Measurements from ENCODE around the gene WFIKKN2. TPM values are rescaled to one million over a fixed set of nuclear protein-coding genes. Genes with fewer than 3 reads are reported as not detected.

WFIKKN2 gene
- polyA plus RNA-seq, 1 experiment: 0.07 TPM

DNA sequence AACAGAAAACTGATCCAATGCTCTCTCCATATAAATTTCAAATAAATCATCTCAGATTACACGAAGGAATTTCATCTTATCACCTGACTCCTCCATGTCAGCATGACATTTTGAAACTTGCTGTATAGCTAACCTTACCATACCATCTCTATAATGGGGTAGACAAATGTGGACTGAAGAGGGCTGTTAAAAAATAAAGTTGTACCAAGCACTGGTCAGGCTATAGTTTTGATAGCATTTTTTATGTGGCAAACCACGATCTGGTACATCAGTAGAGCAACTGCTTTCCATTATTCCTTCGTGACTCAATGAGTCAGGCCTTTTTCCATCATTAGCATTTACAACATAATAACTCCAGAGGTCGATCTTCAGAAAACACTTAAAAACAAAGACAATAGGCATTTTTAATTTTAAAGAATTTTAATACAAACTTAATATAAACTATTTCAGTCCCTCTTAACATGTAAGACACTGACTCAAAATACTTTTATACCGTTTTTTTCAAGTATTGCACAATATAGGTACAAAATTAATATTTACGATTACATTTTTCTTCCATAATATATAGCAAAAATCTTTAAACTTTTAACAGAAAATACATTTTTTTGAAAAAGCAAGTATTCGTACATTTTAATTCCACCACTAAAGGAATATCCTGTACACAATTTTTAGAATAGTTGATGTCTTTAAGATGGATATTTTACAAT lies 26.6 kb downstream of the WFIKKN2 start:
- Histone ChIP-seq H3K27ac (ENCODE audit: low read depth, low read length) (no peak overlapping the region), H3K4me3 (ENCODE audit: low read depth, low read length) (no peak overlapping the region), H3K27me3 (ENCODE audit: control insufficient read depth, insufficient read depth, low read length) (no peaks in the 10 kb centered on the region), H3K9me3 (ENCODE audit: control insufficient read depth, insufficient read depth, low read length) (peaks cover 2% of the 10 kb centered on the region; the same call in 1 of the 2 replicates)
- TF ChIP-seq CTCF (IDR thresholded peaks at IDR 0.05; ENCODE audit: low read depth, low read length): no peak
- POLR2A ChIA-PET: no interaction called here
- DNase-seq (ENCODE audit: low read depth, low spot score): no peak
- CTCF ChIA-PET: interaction anchor here (0.6 to 5.2 kb wide), 7 partner anchors 9 to 1682 kb away, joined by 3 to 49 read pairs (median 5); no protein-coding TSS in a partner anchor

DNA sequence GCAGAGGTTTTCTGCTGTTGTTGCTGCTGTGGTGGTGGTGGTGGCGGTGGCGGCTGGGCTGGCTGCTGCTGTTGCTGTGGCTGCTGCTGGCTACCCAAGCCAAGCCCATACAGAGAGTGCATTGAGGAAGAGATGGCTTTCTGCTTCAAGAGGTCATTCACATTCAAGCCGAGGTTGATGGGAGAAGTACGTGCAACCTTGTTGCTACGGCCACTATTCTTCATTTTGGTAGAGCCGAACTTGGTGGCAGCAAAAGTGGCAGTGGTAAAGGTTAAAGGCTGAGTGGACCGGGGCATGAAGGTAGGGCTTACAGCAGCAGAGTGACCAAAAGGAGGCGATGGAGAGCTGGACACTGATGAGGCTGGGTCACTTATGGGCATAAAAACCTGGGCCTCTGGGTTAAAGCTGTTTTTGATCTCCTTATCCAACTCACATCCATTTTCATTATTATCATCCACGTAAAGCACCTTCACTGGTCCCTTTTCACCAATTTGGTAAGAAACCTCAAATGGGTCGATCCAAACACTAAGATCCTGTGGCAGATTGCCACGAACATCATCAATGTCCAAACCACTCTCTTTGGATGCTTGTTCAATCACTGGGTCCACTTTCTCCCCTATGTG lies 27.9 kb downstream of the WFIKKN2 start:
- peak overlapping the region; percentile 25 for H3K4me3 ChIP-seq (ENCODE audit: low read depth, low read length)
- TF ChIP-seq CTCF (IDR thresholded peaks at IDR 0.05; ENCODE audit: low read depth, low read length): peak; percentile 54
- CTCF ChIA-PET: interaction anchor here (0.5 to 5.2 kb wide), 12 partner anchors 11 to 116 kb away, joined by 3 to 49 read pairs (median 6); no protein-coding TSS in a partner anchor
- H3K27me3 ChIP-seq (ENCODE audit: control insufficient read depth, insufficient read depth, low read length): no peaks in the 10 kb centered on the region
- DNase-seq (ENCODE audit: low read depth, low spot score): no peak
- POLR2A ChIA-PET: interaction anchor here (0.7 kb wide), 1 partner anchor 10 kb away, joined by 7 read pairs; no protein-coding TSS in a partner anchor
- H3K27ac ChIP-seq (ENCODE audit: low read depth, low read length): no peak overlapping the region
- H3K9me3 ChIP-seq (ENCODE audit: control insufficient read depth, insufficient read depth, low read length): peaks cover 3% of the 10 kb centered on the region; the same call in 1 of the 2 replicates

DNA sequence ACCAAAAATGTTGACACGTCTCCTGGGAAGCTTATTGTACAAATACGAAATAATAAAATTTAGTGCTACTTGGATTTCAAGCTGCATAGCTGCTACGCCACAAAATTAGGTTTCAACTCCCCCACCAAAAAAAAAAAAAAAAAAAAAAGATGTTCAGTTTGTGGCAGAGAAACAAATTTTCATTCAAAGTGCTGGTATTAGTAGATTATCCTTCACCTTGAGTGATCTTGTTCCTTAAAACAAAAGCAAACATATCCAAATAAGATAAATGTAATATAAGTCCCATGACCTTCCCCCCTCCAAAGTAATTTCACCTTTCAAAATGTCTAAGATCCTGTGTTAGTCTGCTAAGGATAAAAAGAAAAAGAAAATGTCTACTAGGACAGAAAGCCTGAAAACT lies 28.5 kb downstream of the WFIKKN2 start:
- CTCF ChIA-PET: interaction anchor here (0.6 to 5.2 kb wide), 7 partner anchors 11 to 101 kb away, joined by 3 to 49 read pairs (median 9); no protein-coding TSS in a partner anchor
- no peak for DNase-seq (ENCODE audit: low read depth, low spot score)
- no peak for TF ChIP-seq CTCF (IDR thresholded peaks at IDR 0.05; ENCODE audit: low read depth, low read length)

DNA sequence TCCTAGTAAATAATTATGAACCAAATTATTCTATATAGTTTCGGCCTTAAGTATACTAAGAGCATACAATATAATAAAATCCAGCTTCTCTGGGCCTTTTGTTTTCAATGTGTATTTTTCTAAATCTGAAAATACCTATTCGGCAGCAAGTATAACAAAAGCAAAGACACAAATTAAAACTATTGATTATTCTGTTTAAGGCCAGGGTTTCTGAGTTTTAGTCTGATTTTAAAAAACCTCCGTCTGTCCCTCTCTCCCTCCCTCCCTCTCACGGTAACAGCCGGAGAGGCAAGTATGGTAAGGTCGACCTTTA lies 29.3 kb downstream of the WFIKKN2 start:
- DNase-seq (ENCODE audit: low read depth, low spot score): no peak
- Histone ChIP-seq H3K9me3 (ENCODE audit: control insufficient read depth, insufficient read depth, low read length) (peaks cover 3% of the 10 kb centered on the region; the same call in 1 of the 2 replicates), H3K27me3 (ENCODE audit: control insufficient read depth, insufficient read depth, low read length) (no peaks in the 10 kb centered on the region), H3K4me3 (ENCODE audit: low read depth, low read length) (peak overlapping the region; percentile 94), H3K27ac (ENCODE audit: low read depth, low read length) (no peak overlapping the region)
- TF ChIP-seq CTCF (IDR thresholded peaks at IDR 0.05; ENCODE audit: low read depth, low read length): no peak
- ChIA-PET CTCF (interaction anchor here (0.5 to 5.2 kb wide), 3 partner anchors 12 to 91 kb away, joined by 5 to 49 read pairs (median 19); no protein-coding TSS in a partner anchor), POLR2A (interaction anchor here (2.4 to 3.2 kb wide), 6 partner anchors 14 to 90 kb away, joined by 14 to 85 read pairs (median 60); no protein-coding TSS in a partner anchor)

More for the DNA sequence above, 28.5 kb downstream of the WFIKKN2 start:
- peak overlapping the region; percentile 94 for H3K4me3 ChIP-seq (ENCODE audit: low read depth, low read length)
- no peaks in the 10 kb centered on the region for H3K27me3 ChIP-seq (ENCODE audit: control insufficient read depth, insufficient read depth, low read length)
- H3K27ac ChIP-seq (ENCODE audit: low read depth, low read length): no peak overlapping the region
- POLR2A ChIA-PET: interaction anchor here (0.6 to 0.7 kb wide), 2 partner anchors 10 to 241 kb away, joined by 3 to 7 read pairs; no protein-coding TSS in a partner anchor
- peaks cover 3% of the 10 kb centered on the region; the same call in 1 of the 2 replicates for H3K9me3 ChIP-seq (ENCODE audit: control insufficient read depth, insufficient read depth, low read length)
